ENCODE results near the gene PIAS1.

GRCh38 chr15:68082735-68083134, 28.6 kb downstream of the PIAS1 start:
- no peak for TF ChIP-seq SPI1 (IDR thresholded peaks at IDR 0.05; ENCODE audit: borderline replicate concordance, low read depth)
- TF ChIP-seq, protein P1, sequence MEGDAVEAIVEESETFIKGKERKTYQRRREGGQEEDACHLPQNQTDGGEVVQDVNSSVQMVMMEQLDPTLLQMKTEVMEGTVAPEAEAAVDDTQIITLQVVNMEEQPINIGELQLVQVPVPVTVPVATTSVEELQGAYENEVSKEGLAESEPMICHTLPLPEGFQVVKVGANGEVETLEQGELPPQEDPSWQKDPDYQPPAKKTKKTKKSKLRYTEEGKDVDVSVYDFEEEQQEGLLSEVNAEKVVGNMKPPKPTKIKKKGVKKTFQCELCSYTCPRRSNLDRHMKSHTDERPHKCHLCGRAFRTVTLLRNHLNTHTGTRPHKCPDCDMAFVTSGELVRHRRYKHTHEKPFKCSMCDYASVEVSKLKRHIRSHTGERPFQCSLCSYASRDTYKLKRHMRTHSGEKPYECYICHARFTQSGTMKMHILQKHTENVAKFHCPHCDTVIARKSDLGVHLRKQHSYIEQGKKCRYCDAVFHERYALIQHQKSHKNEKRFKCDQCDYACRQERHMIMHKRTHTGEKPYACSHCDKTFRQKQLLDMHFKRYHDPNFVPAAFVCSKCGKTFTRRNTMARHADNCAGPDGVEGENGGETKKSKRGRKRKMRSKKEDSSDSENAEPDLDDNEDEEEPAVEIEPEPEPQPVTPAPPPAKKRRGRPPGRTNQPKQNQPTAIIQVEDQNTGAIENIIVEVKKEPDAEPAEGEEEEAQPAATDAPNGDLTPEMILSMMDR (IDR thresholded peaks at IDR 0.05; ENCODE audit: insufficient read depth, low read length) = no peak
- TF ChIP-seq REST (IDR thresholded peaks at IDR 0.05; ENCODE audit: insufficient replicate concordance, low read depth) = no peak
